Umbilical cord (tissue), 2 donors: ENCODE results near the gene NMRK2. TPM values are rescaled to one million over a fixed set of nuclear protein-coding genes. Genes with fewer than 3 reads are reported as not detected.
"Not testable (repeated sequence)": the region's sequence is repeated elsewhere in the genome, so short reads cannot be mapped to it uniquely, and the experiment has no call there.

ENCODE experiments used
- DNase-seq: peaks from one replicate; pipeline ENCODE4 v3.0.0-alpha.2; 2015; ENCODE audit warnings: low spot score
- total RNA-seq: library from RNA; depleted of rRNA; stranded (reverse); fragments of >200 nt; gene quantifications from one replicate; pipeline ENCODE4 v1.2.3, GENCODE V29; 2014; ENCODE audit warnings: low replicate concordance; ENCODE audit not compliant: insufficient read depth

The NMRK2 gene
- total RNA-seq, 1 donor from 2014 or later: not detected

- DNase-seq: no peak
Measured at GRCh38 chr19:3936506-3937442, 3.9 kb downstream of the NMRK2 start.

- not testable (repeated sequence) for DNase-seq
Measured at GRCh38 chr19:3938300-3938950, 5.6 kb downstream of the NMRK2 start.

GRCh38 chr19:3942790-3943409 is 10.0 kb downstream of the NMRK2 start:
- no peak for DNase-seq

- no peak for DNase-seq
Measured at GRCh38 chr19:3944018-3944721, 11.3 kb downstream of the NMRK2 start.

- DNase-seq: no peak
Measured at GRCh38 chr19:3945838-3946237, 13.0 kb downstream of the NMRK2 start.

GRCh38 chr19:3947316-3947933 is 14.6 kb downstream of the NMRK2 start:
- not testable (repeated sequence) for DNase-seq

- no peak for DNase-seq
Measured at GRCh38 chr19:3949294-3949693, 16.4 kb downstream of the NMRK2 start.

- no peak for DNase-seq
Measured at GRCh38 chr19:3949997-3950859, 17.4 kb downstream of the NMRK2 start.

GRCh38 chr19:3950871-3951861 is 18.3 kb downstream of the NMRK2 start:
- DNase-seq: no peak

GRCh38 chr19:3952755-3953276 is 19.9 kb downstream of the NMRK2 start:
- DNase-seq: not testable (repeated sequence)

GRCh38 chr19:3954107-3954506 is 21.2 kb downstream of the NMRK2 start:
- DNase-seq: no peak

GRCh38 chr19:3955276-3955675 is 22.4 kb downstream of the NMRK2 start:
- DNase-seq: not testable (repeated sequence)

GRCh38 chr19:3955688-3956087 is 22.8 kb downstream of the NMRK2 start:
- no peak for DNase-seq

GRCh38 chr19:3958836-3959765 is 26.2 kb downstream of the NMRK2 start:
- DNase-seq: no peak

GRCh38 chr19:3959766-3960131 is 26.9 kb downstream of the NMRK2 start:
- no peak for DNase-seq

GRCh38 chr19:3961007-3961406 is 28.1 kb downstream of the NMRK2 start:
- DNase-seq: no peak

- no peak for DNase-seq
Measured at GRCh38 chr19:3963458-3964255, 30.8 kb downstream of the NMRK2 start.
